Ishikawa (cell line): ENCODE measurements around the gene TAX1BP1.

Experiments used
- CEBPB ChIP-seq: IDR thresholded peaks from 2 replicates; pipeline ENCODE4 v1.6.1; 2012
- CREB1 ChIP-seq: IDR thresholded peaks from 2 replicates; pipeline ENCODE4 v1.6.1; 2012; ENCODE audit warnings: low read depth
- EGR1 ChIP-seq: IDR thresholded peaks from 2 replicates; pipeline ENCODE4 v1.6.1; 2012
- EP300 ChIP-seq: IDR thresholded peaks from 2 replicates; pipeline ENCODE4 v1.6.1; 2012; ENCODE audit warnings: borderline replicate concordance
- FOXM1 ChIP-seq: IDR thresholded peaks from 2 replicates; pipeline ENCODE4 v1.6.1; 2012; ENCODE audit warnings: low read depth, borderline replicate concordance
- MAX ChIP-seq: IDR thresholded peaks from 2 replicates; pipeline ENCODE4 v1.6.1; 2012
- NFIC ChIP-seq: IDR thresholded peaks from 2 replicates; pipeline ENCODE4 v1.6.1; 2012
- RAD21 ChIP-seq: IDR thresholded peaks from 2 replicates; pipeline ENCODE4 v1.6.1; 2012; ENCODE audit warnings: low read depth
- REST ChIP-seq: IDR thresholded peaks from 2 replicates; pipeline ENCODE4 v1.6.1; 2012; ENCODE audit warnings: low read depth, mild to moderate bottlenecking
- TAF1 ChIP-seq: IDR thresholded peaks from 2 replicates; pipeline ENCODE4 v1.6.1; 2012; ENCODE audit warnings: low read depth, mild to moderate bottlenecking
- TCF12 ChIP-seq: IDR thresholded peaks from 2 replicates; pipeline ENCODE4 v1.6.1; 2012; ENCODE audit warnings: low read depth
- TEAD4 ChIP-seq: IDR thresholded peaks from 2 replicates; pipeline ENCODE4 v1.6.1; 2012
- USF1 ChIP-seq: IDR thresholded peaks from 2 replicates; pipeline ENCODE4 v1.6.1; 2012
- YY1 ChIP-seq: IDR thresholded peaks from 2 replicates; pipeline ENCODE4 v1.6.1; 2012; ENCODE audit warnings: low read depth
- ZBTB7A ChIP-seq: IDR thresholded peaks from 2 replicates; pipeline ENCODE4 v1.6.1; 2012; ENCODE audit warnings: low read depth

TAX1BP1 gene

GRCh38 chr7:27793780-27794179, 53.8 kb downstream of the TAX1BP1 start:
- TF ChIP-seq USF1 (no peak), REST (no peak), FOXM1 (no peak), TEAD4 (no peak), YY1 (no peak), MAX (no peak), CEBPB (no peak), TCF12 (no peak), EP300 (no peak), TAF1 (no peak), RAD21 (no peak), NFIC (no peak), CREB1 (no peak), EGR1 (no peak), ZBTB7A (no peak)

GRCh38 chr7:27795977-27796376, 56.0 kb downstream of the TAX1BP1 start:
- TF ChIP-seq REST, result no peak
- TF ChIP-seq TAF1, result no peak
- TF ChIP-seq TCF12, result no peak
- no peak for TF ChIP-seq CEBPB

GRCh38 chr7:27799212-27799611, 59.2 kb downstream of the TAX1BP1 start:
- TF ChIP-seq EGR1 (no peak), USF1 (no peak), ZBTB7A (no peak), TAF1 (no peak), RAD21 (no peak), CEBPB (no peak), TCF12 (no peak), TEAD4 (no peak), YY1 (no peak), REST (no peak), CREB1 (no peak), NFIC (no peak), FOXM1 (no peak), EP300 (no peak), MAX (no peak)

- TF ChIP-seq RAD21 (no peak), YY1 (no peak), NFIC (no peak)
Observed at GRCh38 chr7:27802999-27803398, 63.0 kb downstream of the TAX1BP1 start.

- TF ChIP-seq EGR1 (no peak), TAF1 (no peak), CEBPB (no peak), ZBTB7A (no peak), RAD21 (no peak), REST (no peak)
Observed at GRCh38 chr7:27804139-27804538, 64.2 kb downstream of the TAX1BP1 start.
